ENCODE measurements around the gene CXCL12. TPM values are rescaled to one million over a fixed set of nuclear protein-coding genes. Genes with fewer than 3 reads are reported as not detected.

Gene CXCL12
- total and polyA plus RNA-seq, 2 donors (not counting 3 experiments of a cell fraction or from before 2014, with no cell fraction given), result 0.35 to 1.4 TPM

GRCh38 chr10:44341886-44342285, 43.0 kb downstream of the CXCL12 start:
- dilution Hi-C loops (cut with MboI; ENCODE audit: extremely low pct_ligation_motif_present, low sequenced_read_pairs), result no loop called here
- Histone ChIP-seq H3K36me3 (ENCODE audit: control insufficient read depth in 2 of 2, extremely low read depth in 1 of 2, insufficient read depth in 2 of 2, low read length in 2 of 2) (no peaks in the 10 kb centered on the region), H3K4me3 (replicated peaks in 1 of 3; ENCODE audit: insufficient read depth in 1 of 3, low read depth in 1 of 3, low read length in 3 of 3) (no peak overlapping the region), H3K9ac (replicated peaks; ENCODE audit: extremely low read depth, insufficient read depth, low read length) (no peak overlapping the region), H3K9me3 (replicated peaks; ENCODE audit: control insufficient read depth, insufficient read depth, low read length) (no peaks in the 10 kb centered on the region), H3K27me3 (ENCODE audit: control insufficient read depth in 2 of 2, insufficient read depth in 2 of 2, low read length in 2 of 2) (no peaks in the 10 kb centered on the region), H4K20me1 (replicated peaks; ENCODE audit: control insufficient read depth, extremely low read depth, insufficient read depth, low read length) (no peaks in the 10 kb centered on the region), H3K9me1 (replicated peaks; ENCODE audit: control insufficient read depth, extremely low read depth, insufficient read depth, low read length) (no peaks in the 10 kb centered on the region), H3K4me1 (ENCODE audit: control insufficient read depth, extremely low read depth, insufficient read depth, low read length) (no peaks in the 10 kb centered on the region), H2AFZ (ENCODE audit: low read depth, low read length) (no peak overlapping the region), H3K79me2 (ENCODE audit: control insufficient read depth, insufficient read depth, low read length) (no peaks in the 10 kb centered on the region), H3K4me2 (ENCODE audit: insufficient read depth, low read length) (no peak overlapping the region), H3K27ac (ENCODE audit: insufficient read depth, low read depth, low read length) (no peak overlapping the region)
- TF ChIP-seq EZH2 (IDR thresholded peaks at IDR 0.05; ENCODE audit: borderline replicate concordance, low read depth, low read length, severe bottlenecking) (no peak), POLR2AphosphoS5 (IDR thresholded peaks at IDR 0.05; ENCODE audit: insufficient read depth, low read depth, low read length) (no peak), FOS (IDR thresholded peaks at IDR 0.05; ENCODE audit: borderline replicate concordance, insufficient read depth, low read length) (no peak), GATA2 (IDR thresholded peaks at IDR 0.05; ENCODE audit: insufficient read depth, insufficient read length, low read depth, low read length) (no peak), MYC (IDR thresholded peaks at IDR 0.05; ENCODE audit: low read depth, low read length) (no peak)
- ChIA-PET POLR2A (no interaction called here), CTCF (no interaction called here)
- DNase-seq (ENCODE audit: low read depth, low spot score) (no peak), FAIRE-seq (no peak)
- intact Hi-C loops (cut with micrococcal nuclease), result no loop called here
- no TSS peak for BruUV-seq (replicated peaks)

- Histone ChIP-seq H3K4me2 (ENCODE audit: insufficient read depth, low read length) (no peak overlapping the region), H3K79me2 (ENCODE audit: control insufficient read depth, insufficient read depth, low read length) (no peaks in the 10 kb centered on the region), H3K9me3 (replicated peaks; ENCODE audit: control insufficient read depth, insufficient read depth, low read length) (no peaks in the 10 kb centered on the region), H3K27ac (ENCODE audit: insufficient read depth, low read depth, low read length) (no peak overlapping the region), H3K9me1 (replicated peaks; ENCODE audit: control insufficient read depth, extremely low read depth, insufficient read depth, low read length) (no peaks in the 10 kb centered on the region), H4K20me1 (replicated peaks; ENCODE audit: control insufficient read depth, extremely low read depth, insufficient read depth, low read length) (no peaks in the 10 kb centered on the region), H3K36me3 (ENCODE audit: control insufficient read depth in 2 of 2, extremely low read depth in 1 of 2, insufficient read depth in 2 of 2, low read length in 2 of 2) (no peaks in the 10 kb centered on the region), H2AFZ (ENCODE audit: low read depth, low read length) (no peak overlapping the region), H3K9ac (replicated peaks; ENCODE audit: extremely low read depth, insufficient read depth, low read length) (no peak overlapping the region), H3K4me1 (ENCODE audit: control insufficient read depth, extremely low read depth, insufficient read depth, low read length) (no peaks in the 10 kb centered on the region), H3K4me3 (replicated peaks in 1 of 3; ENCODE audit: insufficient read depth in 1 of 3, low read depth in 1 of 3, low read length in 3 of 3) (no peak overlapping the region), H3K27me3 (ENCODE audit: control insufficient read depth in 2 of 2, insufficient read depth in 2 of 2, low read length in 2 of 2) (no peaks in the 10 kb centered on the region)
- no peak for DNase-seq (ENCODE audit: low read depth, low spot score)
- no peak for FAIRE-seq
- intact Hi-C loops (cut with micrococcal nuclease) (no loop called here), dilution Hi-C loops (cut with MboI; ENCODE audit: extremely low pct_ligation_motif_present, low sequenced_read_pairs) (no loop called here)
- no TSS peak for BruUV-seq (replicated peaks)
- ChIA-PET CTCF (no interaction called here), POLR2A (no interaction called here)
- TF ChIP-seq, protein P1, sequence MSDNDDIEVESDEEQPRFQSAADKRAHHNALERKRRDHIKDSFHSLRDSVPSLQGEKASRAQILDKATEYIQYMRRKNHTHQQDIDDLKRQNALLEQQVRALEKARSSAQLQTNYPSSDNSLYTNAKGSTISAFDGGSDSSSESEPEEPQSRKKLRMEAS (IDR thresholded peaks at IDR 0.05; ENCODE audit: insufficient read depth, insufficient read length), result no peak
- TF ChIP-seq FOS (IDR thresholded peaks at IDR 0.05; ENCODE audit: borderline replicate concordance, insufficient read depth, low read length) (no peak), POLR2AphosphoS5 (IDR thresholded peaks at IDR 0.05; ENCODE audit: insufficient read depth, low read depth, low read length) (no peak), JUN (IDR thresholded peaks at IDR 0.05; ENCODE audit: borderline replicate concordance, insufficient read depth, insufficient read length, low read depth) (no peak), MYC (IDR thresholded peaks at IDR 0.05; ENCODE audit: low read depth, low read length) (no peak), POLR2A (IDR thresholded peaks at IDR 0.05; ENCODE audit: low read depth, low read length) (no peak)
- TF ChIP-seq, protein P2, sequence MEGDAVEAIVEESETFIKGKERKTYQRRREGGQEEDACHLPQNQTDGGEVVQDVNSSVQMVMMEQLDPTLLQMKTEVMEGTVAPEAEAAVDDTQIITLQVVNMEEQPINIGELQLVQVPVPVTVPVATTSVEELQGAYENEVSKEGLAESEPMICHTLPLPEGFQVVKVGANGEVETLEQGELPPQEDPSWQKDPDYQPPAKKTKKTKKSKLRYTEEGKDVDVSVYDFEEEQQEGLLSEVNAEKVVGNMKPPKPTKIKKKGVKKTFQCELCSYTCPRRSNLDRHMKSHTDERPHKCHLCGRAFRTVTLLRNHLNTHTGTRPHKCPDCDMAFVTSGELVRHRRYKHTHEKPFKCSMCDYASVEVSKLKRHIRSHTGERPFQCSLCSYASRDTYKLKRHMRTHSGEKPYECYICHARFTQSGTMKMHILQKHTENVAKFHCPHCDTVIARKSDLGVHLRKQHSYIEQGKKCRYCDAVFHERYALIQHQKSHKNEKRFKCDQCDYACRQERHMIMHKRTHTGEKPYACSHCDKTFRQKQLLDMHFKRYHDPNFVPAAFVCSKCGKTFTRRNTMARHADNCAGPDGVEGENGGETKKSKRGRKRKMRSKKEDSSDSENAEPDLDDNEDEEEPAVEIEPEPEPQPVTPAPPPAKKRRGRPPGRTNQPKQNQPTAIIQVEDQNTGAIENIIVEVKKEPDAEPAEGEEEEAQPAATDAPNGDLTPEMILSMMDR (IDR thresholded peaks at IDR 0.05; ENCODE audit: extremely low read depth in 1 of 2, insufficient read depth in 1 of 2, low read depth in 1 of 2, low read length in 2 of 2), result no peak
These were observed 44.3 kb downstream of the CXCL12 start for GRCh38 chr10:44340557-44340956.

Data from endothelial cell of umbilical vein (primary cell).